Measurements from ENCODE around the gene RBPJ.

GRCh38 chr4:26384380-26385057, 63.7 kb downstream of the RBPJ start:
- no peak for TF ChIP-seq FOXM1 (IDR thresholded peaks at IDR 0.05; ENCODE audit: borderline replicate concordance)
- TF ChIP-seq NFRKB (IDR thresholded peaks at IDR 0.05) = no peak
- no peak for TF ChIP-seq BHLHE40 (IDR thresholded peaks at IDR 0.05; ENCODE audit: borderline replicate concordance)
- TF ChIP-seq CTBP1 (IDR thresholded peaks at IDR 0.05; ENCODE audit: borderline replicate concordance) = no peak
- no peak for TF ChIP-seq SP1 (IDR thresholded peaks at IDR 0.05)
- no peak for TF ChIP-seq FOXA1 (IDR thresholded peaks at IDR 0.05)
